ENCODE measurements around the gene NOL4L.

The NOL4L gene

GRCh38 chr20:32449057-32449889, 135.9 kb downstream of the NOL4L start:
- H3K27me3 Mint-ChIP-seq (ENCODE audit: low read depth, poor library complexity) = peaks cover 2% of the 10 kb centered on the region
- TF ChIP-seq CTCF (IDR thresholded peaks at IDR 0.05) = no peak
- H3K27ac Mint-ChIP-seq = peak overlapping the region; percentile 92
- H3K4me1 Mint-ChIP-seq = peaks cover 42% of the 10 kb centered on the region
- no peak overlapping the region for H3K4me3 Mint-ChIP-seq
- H3K36me3 Mint-ChIP-seq (ENCODE audit: low read depth) = peaks cover 43% of the 10 kb centered on the region
- no peaks in the 10 kb centered on the region for H3K9me3 Mint-ChIP-seq
- no peak for DNase-seq

DNA sequence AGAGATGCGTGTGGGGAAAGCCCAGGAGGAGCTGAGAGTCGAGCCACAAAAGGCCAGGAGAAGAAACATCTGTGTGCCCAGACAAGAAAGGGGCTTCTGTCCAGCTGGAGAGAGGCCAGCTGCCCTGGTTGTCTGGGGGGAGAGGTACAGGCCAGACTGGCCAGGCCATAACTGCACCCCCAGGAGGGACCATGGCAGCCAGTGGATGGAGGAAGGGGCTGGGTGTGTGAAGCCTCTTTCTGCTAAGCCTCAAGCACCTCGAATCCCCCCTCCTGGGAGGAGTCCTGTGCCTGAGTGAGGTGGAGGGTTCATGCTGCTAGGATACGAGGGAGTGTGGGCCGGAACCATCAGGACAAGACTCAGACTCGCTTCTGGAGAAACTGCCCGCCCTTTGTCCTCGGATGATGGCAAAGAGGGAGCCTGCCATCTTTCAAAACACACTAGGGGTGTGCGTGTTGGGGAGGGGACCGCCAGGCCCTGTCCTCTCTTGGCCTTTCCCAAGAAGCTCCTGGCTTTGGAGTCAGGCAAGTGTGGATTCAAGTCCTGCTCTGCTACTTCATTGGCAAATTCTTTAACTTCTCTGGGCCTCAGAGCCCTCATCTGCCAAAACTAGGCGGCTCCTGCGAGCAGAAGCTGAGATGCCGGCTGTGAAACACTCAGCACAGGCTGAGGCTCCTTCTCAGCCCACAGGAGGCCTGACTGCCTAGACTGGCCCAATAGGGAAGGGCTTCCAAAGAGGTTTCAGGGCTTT, 136.7 kb downstream of the NOL4L start:
- Mint-ChIP-seq H3K9me3 (no peaks in the 10 kb centered on the region), H3K4me3 (no peak overlapping the region), H3K27me3 (ENCODE audit: low read depth, poor library complexity) (peaks cover 2% of the 10 kb centered on the region), H3K4me1 (peaks cover 41% of the 10 kb centered on the region), H3K27ac (peak overlapping the region; percentile 98), H3K36me3 (ENCODE audit: low read depth) (peaks cover 44% of the 10 kb centered on the region)
- TF ChIP-seq CTCF (IDR thresholded peaks at IDR 0.05) = no peak
- no peak for DNase-seq

DNA sequence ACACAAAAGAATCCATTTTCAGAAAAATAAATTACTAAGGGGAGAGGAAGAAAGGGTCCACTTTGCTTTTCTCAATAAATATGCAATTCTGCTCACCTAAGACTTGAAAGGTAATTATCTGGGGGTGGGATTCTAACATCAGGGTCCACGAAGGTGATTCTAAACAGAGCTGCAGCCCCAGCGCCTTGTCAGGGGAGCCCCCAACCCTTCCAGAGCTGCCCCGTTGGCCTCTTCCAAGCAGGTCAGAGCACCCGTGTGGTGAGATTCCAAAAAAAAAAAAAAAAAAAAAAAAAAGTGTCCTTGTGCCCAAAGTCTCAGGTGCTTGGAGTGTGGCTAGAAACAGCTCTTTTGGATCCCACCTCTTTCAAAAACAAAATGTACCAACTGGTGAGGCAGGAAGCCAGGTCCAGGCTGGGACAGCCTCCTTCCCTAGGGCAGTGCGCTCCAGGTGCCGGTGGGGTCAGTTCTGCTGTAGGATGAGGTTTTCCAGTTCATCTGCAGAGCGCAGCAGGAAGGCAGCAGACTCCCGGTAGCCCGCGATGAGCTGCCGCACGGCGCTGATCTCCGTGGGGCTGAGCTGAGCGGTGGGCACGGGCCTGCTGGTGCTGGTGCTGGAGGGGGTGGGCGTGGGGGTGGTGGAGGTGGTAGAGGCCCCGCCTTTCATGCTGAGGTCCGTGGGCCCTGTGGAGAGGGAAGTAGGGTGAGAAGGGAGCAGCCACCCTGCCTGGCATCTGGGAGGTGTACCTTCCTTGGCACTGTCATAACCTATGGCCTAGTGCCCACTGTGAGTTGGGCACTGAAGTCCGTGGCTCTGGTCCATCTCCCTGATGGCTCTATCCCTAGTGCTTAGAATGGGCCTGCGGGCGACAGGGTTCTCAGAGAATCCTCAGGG, 137.8 kb downstream of the NOL4L start:
- no peak for DNase-seq
- Mint-ChIP-seq H3K9me3 (no peaks in the 10 kb centered on the region), H3K36me3 (ENCODE audit: low read depth) (peaks cover 45% of the 10 kb centered on the region), H3K27ac (peak overlapping the region; percentile 98), H3K4me1 (peaks cover 41% of the 10 kb centered on the region), H3K27me3 (ENCODE audit: low read depth, poor library complexity) (peaks cover 2% of the 10 kb centered on the region), H3K4me3 (no peak overlapping the region)
- TF ChIP-seq CTCF (IDR thresholded peaks at IDR 0.05) = no peak

- TF ChIP-seq CTCF (IDR thresholded peaks at IDR 0.05) = no peak
- H3K27ac Mint-ChIP-seq = peak overlapping the region; percentile 89
- H3K36me3 Mint-ChIP-seq (ENCODE audit: low read depth) = peaks cover 48% of the 10 kb centered on the region
- H3K4me3 Mint-ChIP-seq = no peak overlapping the region
- DNase-seq = no peak
- H3K4me1 Mint-ChIP-seq = peaks cover 41% of the 10 kb centered on the region
- H3K27me3 Mint-ChIP-seq (ENCODE audit: low read depth, poor library complexity) = peaks cover 2% of the 10 kb centered on the region
- H3K9me3 Mint-ChIP-seq = no peaks in the 10 kb centered on the region
Observed at GRCh38 chr20:32446301-32447100, 138.6 kb downstream of the NOL4L start.

DNA sequence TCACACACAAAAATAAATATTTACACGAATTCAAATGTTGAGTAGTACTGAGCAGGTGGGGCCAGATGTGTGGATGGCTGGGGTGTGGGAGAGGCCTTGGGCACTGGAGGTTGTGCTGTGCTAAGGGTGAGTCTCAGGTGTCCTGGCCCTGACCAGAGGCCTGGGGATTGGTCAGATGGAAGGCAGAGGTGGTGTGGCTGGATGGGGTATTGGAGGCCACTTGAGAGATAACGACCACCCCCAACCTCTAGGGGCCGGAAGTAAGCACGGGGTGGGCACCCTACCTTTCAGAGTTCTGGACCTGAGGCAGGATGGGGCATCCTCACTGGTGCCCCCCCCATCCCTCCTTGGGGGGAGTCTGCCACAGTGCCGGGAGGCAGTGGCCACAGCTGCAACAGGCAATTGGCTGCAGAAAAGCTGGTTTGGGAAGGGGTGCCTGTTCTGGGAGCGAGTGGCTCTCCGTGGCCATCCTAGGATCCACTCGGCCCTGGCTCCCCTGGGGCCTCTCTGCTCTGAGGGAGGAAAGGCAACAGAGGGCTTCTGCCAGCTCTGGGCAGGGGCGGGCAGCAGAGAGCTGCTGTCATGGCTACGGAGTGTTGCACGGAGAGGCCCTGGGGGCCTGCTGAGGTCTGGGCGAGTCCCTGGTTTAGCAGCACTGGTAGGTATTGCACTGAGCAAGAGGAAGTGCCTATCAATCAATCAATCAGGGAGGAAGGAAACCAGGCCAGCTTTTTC, 139.4 kb downstream of the NOL4L start:
- no peak for DNase-seq
- H3K36me3 Mint-ChIP-seq (ENCODE audit: low read depth) = peaks cover 53% of the 10 kb centered on the region
- H3K9me3 Mint-ChIP-seq = no peaks in the 10 kb centered on the region
- H3K4me1 Mint-ChIP-seq = peaks cover 35% of the 10 kb centered on the region
- no peak overlapping the region for H3K4me3 Mint-ChIP-seq
- H3K27me3 Mint-ChIP-seq (ENCODE audit: low read depth, poor library complexity) = peaks cover 6% of the 10 kb centered on the region
- TF ChIP-seq CTCF (IDR thresholded peaks at IDR 0.05) = no peak
- H3K27ac Mint-ChIP-seq = peak overlapping the region; percentile 94

Data from nephron progenitor cell (in vitro differentiated cells).